H9 (cell line): Measurements from ENCODE around the gene DUSP16. TPM values are rescaled to one million over a fixed set of nuclear protein-coding genes. Genes with fewer than 3 reads are reported as not detected.

ENCODE experiments used
- DNase-seq: peaks from one replicate; pipeline ENCODE4 v3.0.0-alpha.2; 2017
- H2AFZ ChIP-seq: one replicate; pipeline ENCODE4 v1.6.1; 2013; ENCODE audit warnings: mild to moderate bottlenecking, low read length, control low read depth, moderate library complexity
- H2AK5ac ChIP-seq: 2 replicates; pipeline ENCODE4 v1.6.1; 2013; ENCODE audit warnings: low read length, control low read depth, mixed read lengths; ENCODE audit not compliant: insufficient read length
- H2BK120ac ChIP-seq: one replicate; pipeline ENCODE4 v1.6.1; 2013; ENCODE audit warnings: low read depth, mild to moderate bottlenecking, low read length, control low read depth, inconsistent platforms; ENCODE audit not compliant: poor library complexity, severe bottlenecking
- H2BK12ac ChIP-seq: 2 replicates; pipeline ENCODE4 v1.6.1; 2013; ENCODE audit warnings: low read length, control low read depth, mixed read lengths, low read depth; ENCODE audit not compliant: insufficient read length
- H2BK15ac ChIP-seq: 2 replicates; pipeline ENCODE4 v1.6.1; 2013; ENCODE audit warnings: low read depth, low read length, control low read depth
- H2BK20ac ChIP-seq: one replicate; pipeline ENCODE4 v1.6.1; 2013; ENCODE audit warnings: low read depth, mild to moderate bottlenecking, low read length, control low read depth, inconsistent platforms; ENCODE audit not compliant: poor library complexity, severe bottlenecking
- H2BK5ac ChIP-seq: 2 replicates; pipeline ENCODE4 v1.6.1; 2013; ENCODE audit warnings: low read length, control low read depth, mixed read lengths; ENCODE audit not compliant: insufficient read length
- H3K14ac ChIP-seq: 2 replicates; pipeline ENCODE4 v1.6.1; 2013; ENCODE audit warnings: low read length, control low read depth; ENCODE audit not compliant: insufficient read depth
- H3K18ac ChIP-seq: 2 replicates; pipeline ENCODE4 v1.6.1; 2013; ENCODE audit warnings: low read depth, mild to moderate bottlenecking, mixed read lengths, low read length, control low read depth; ENCODE audit not compliant: insufficient read length
- H3K23ac ChIP-seq: 2 replicates; pipeline ENCODE4 v1.6.1; 2013; ENCODE audit warnings: low read length, control low read depth, mixed read lengths, low read depth; ENCODE audit not compliant: insufficient read length
- H3K23me2 ChIP-seq: 2 replicates; pipeline ENCODE4 v1.6.1; 2013; ENCODE audit warnings: low read depth, mild to moderate bottlenecking, mixed read lengths, low read length, control low read depth; ENCODE audit not compliant: insufficient read length, poor library complexity, severe bottlenecking
- H3K27ac ChIP-seq: 2 replicates; pipeline ENCODE4 v1.5.1; 2013; ENCODE audit warnings: low read length, control low read depth, mixed read lengths, low read depth; ENCODE audit not compliant: insufficient read length
- H3K27me3 ChIP-seq: 2 replicates; pipeline ENCODE4 v1.6.1; 2013; ENCODE audit warnings: low read length, control low read depth, inconsistent platforms; ENCODE audit not compliant: insufficient read depth
- H3K4ac ChIP-seq: 2 replicates; pipeline ENCODE4 v1.6.1; 2013; ENCODE audit warnings: low read depth, mild to moderate bottlenecking, control low read depth, inconsistent platforms, low read length, moderate library complexity
- H3K4me1 ChIP-seq: 2 replicates; pipeline ENCODE4 v1.6.1; 2013; ENCODE audit warnings: low read length, control low read depth, inconsistent platforms; ENCODE audit not compliant: insufficient read depth
- H3K4me2 ChIP-seq: 2 replicates; pipeline ENCODE4 v1.6.1; 2013; ENCODE audit warnings: low read length, control low read depth, mixed read lengths; ENCODE audit not compliant: insufficient read length, insufficient read depth
- H3K56ac ChIP-seq: 2 replicates; pipeline ENCODE4 v1.6.1; 2013; ENCODE audit warnings: low read depth, mild to moderate bottlenecking, mixed read lengths, low read length, control low read depth; ENCODE audit not compliant: insufficient read length
- H3K79me1 ChIP-seq: 2 replicates; pipeline ENCODE4 v1.6.1; 2013; ENCODE audit warnings: low read depth, mild to moderate bottlenecking, moderate library complexity, low read length, control low read depth, inconsistent platforms; ENCODE audit not compliant: insufficient read depth, poor library complexity, severe bottlenecking
- H3K79me2 ChIP-seq: 2 replicates; pipeline ENCODE4 v1.6.1; 2013; ENCODE audit warnings: low read length, control low read depth, inconsistent platforms; ENCODE audit not compliant: insufficient read depth
- H3K9ac ChIP-seq: 2 replicates; pipeline ENCODE4 v1.6.1; 2013; ENCODE audit warnings: low read length, control low read depth, mixed read lengths; ENCODE audit not compliant: insufficient read length; ENCODE audit errors: extremely low read depth
- H3K9me3 ChIP-seq: one replicate; pipeline ENCODE4 v1.6.1; 2013; ENCODE audit warnings: low read depth, low read length, inconsistent platforms; ENCODE audit not compliant: control insufficient read depth
- H3T11ph ChIP-seq: one replicate; pipeline ENCODE4 v1.6.1; 2013; ENCODE audit warnings: mild to moderate bottlenecking, low read length, control low read depth, inconsistent platforms
- H4K20me1 ChIP-seq: one replicate; pipeline ENCODE4 v1.6.1; 2013; ENCODE audit not compliant: control insufficient read depth, insufficient read length, insufficient read depth
- H4K5ac ChIP-seq: 2 replicates; pipeline ENCODE4 v1.6.1; 2013; ENCODE audit warnings: low read depth, mild to moderate bottlenecking, mixed read lengths, low read length, control low read depth; ENCODE audit not compliant: insufficient read length
- H4K8ac ChIP-seq: replicated peaks from 2 replicates; pipeline ENCODE4 v1.6.1; 2013; ENCODE audit warnings: low read length, control low read depth, mixed read lengths, low read depth; ENCODE audit not compliant: insufficient read length
- H4K91ac ChIP-seq: 2 replicates; pipeline ENCODE4 v1.6.1; 2013; ENCODE audit warnings: low read depth, mild to moderate bottlenecking, moderate library complexity, mixed read lengths, low read length, control low read depth; ENCODE audit not compliant: insufficient read length
- H3K27ac Mint-ChIP-seq, 3 experiments: 2 replicates in 2 of 3; 3 replicates in 1 of 3; pipeline ENCODE4 v1.8.0; 2020 to 2021; ENCODE audit warnings: mixed read lengths in 3 of 3, mild to moderate bottlenecking in 1 of 3, moderate library complexity in 1 of 3
- H3K27me3 Mint-ChIP-seq: 2 replicates; pipeline ENCODE4 v1.8.0; 2021; ENCODE audit warnings: low read depth, mild to moderate bottlenecking, moderate library complexity, mixed read lengths
- H3K36me3 Mint-ChIP-seq, 3 experiments: 2 replicates in 2 of 3; 3 replicates in 1 of 3; pipeline ENCODE4 v1.8.0; 2020 to 2021; ENCODE audit warnings: low read depth in 3 of 3, mixed read lengths in 3 of 3; ENCODE audit not compliant: insufficient read depth in 1 of 3
- H3K4me1 Mint-ChIP-seq, 2 experiments: 2 replicates each; pipeline ENCODE4 v1.8.0; 2020; ENCODE audit warnings: mixed read lengths in 2 of 2
- H3K4me3 Mint-ChIP-seq, 2 experiments: 2 replicates in 1 of 2; 3 replicates in 1 of 2; pipeline ENCODE4 v1.8.0; 2020 to 2021; ENCODE audit warnings: mild to moderate bottlenecking in 2 of 2, mixed read lengths in 2 of 2, moderate library complexity in 1 of 2
- H3K9me3 Mint-ChIP-seq, 2 experiments: 2 replicates in 1 of 2; 3 replicates in 1 of 2; pipeline ENCODE4 v1.8.0; 2020; ENCODE audit warnings: mild to moderate bottlenecking in 2 of 2, mixed read lengths in 2 of 2, moderate library complexity in 1 of 2
- CTCF ChIP-seq: fragments of 200-600 bp; sonication (generic); conservative IDR thresholded peaks from 3 replicates; pipeline ENCODE4 v1.8.0; 2021; ENCODE audit warnings: antibody characterized with exemption, mild to moderate bottlenecking
- WGBS: extraction: QIAGEN DNeasy Blood & Tissue Kit; methylation state at CpG from one replicate; pipeline ENCODE4 v1.1.7; 2013; ENCODE audit warnings: missing lambda C conversion rate, low lambda C conversion rate, mixed read lengths; ENCODE audit not compliant: insufficient read length; ENCODE audit errors: extremely low coverage; 5-methylcytosine and 5-hydroxymethylcytosine counted together
- total RNA-seq: library from RNA; stranded (reverse); gene quantifications from 2 replicates; pipeline ENCODE4 v1.2.1, GENCODE V29; 2021

DUSP16 gene
- total RNA-seq, 1 experiment from 2014 or later, result 64.0 TPM

GRCh38 chr12:12600659-12601058 lies 38.0 kb upstream of the DUSP16 start:
- H4K8ac ChIP-seq, result peak overlapping the region; percentile 95
- no peak overlapping the region for H2BK120ac ChIP-seq
- H3K56ac ChIP-seq, result no peak overlapping the region
- H3K18ac ChIP-seq, result no peak overlapping the region
- no peak overlapping the region for H3K4me2 ChIP-seq
- H3K4me1 ChIP-seq, result peaks cover 4% of the 10 kb centered on the region; the same call in 1 of the 2 replicates
- Mint-ChIP-seq H3K9me3 (no peaks in the 10 kb centered on the region; a peak in 2 of 5 replicates), H3K4me1 (peaks cover 5 to 13% of the 10 kb centered on the region in 2 experiments; a peak in 2 of 4 replicates), H3K4me3 (no peak overlapping the region), H3K27ac (peak overlapping the region in 2 of 3 experiments; percentile 2 to 13; a peak in 1 of 7 replicates), H3K36me3 (no peaks in the 10 kb centered on the region), H3K27me3 (no peaks in the 10 kb centered on the region)
- H3K14ac ChIP-seq, result no peak overlapping the region
- no peaks in the 10 kb centered on the region for H3K79me1 ChIP-seq
- H3K4ac ChIP-seq, result no peak overlapping the region
- H3T11ph ChIP-seq, result no peak overlapping the region
- no peak overlapping the region for H3K23ac ChIP-seq
- H3K27ac ChIP-seq, result no peak overlapping the region
- WGBS, result no CpG with 5 or more reads among the region's 8 CpGs
- no peak overlapping the region for H2BK12ac ChIP-seq
- no peak overlapping the region for H2BK15ac ChIP-seq
- no peak overlapping the region for H2AK5ac ChIP-seq
- no peak overlapping the region for H4K5ac ChIP-seq
- H3K23me2 ChIP-seq, result no peaks in the 10 kb centered on the region
- H2BK5ac ChIP-seq, result no peak overlapping the region
- H3K79me2 ChIP-seq, result no peaks in the 10 kb centered on the region
- H3K9me3 ChIP-seq, result no peaks in the 10 kb centered on the region
- no peak overlapping the region for H3K9ac ChIP-seq
- no peak overlapping the region for H2AFZ ChIP-seq
- H2BK20ac ChIP-seq, result no peak overlapping the region
- no peak overlapping the region for H4K91ac ChIP-seq
- no peak for DNase-seq
- TF ChIP-seq CTCF, result no peak
- H3K27me3 ChIP-seq, result no peaks in the 10 kb centered on the region
- no peaks in the 10 kb centered on the region for H4K20me1 ChIP-seq
